ENCODE results near the gene AVEN. TPM values are rescaled to one million over a fixed set of nuclear protein-coding genes. Genes with fewer than 3 reads are reported as not detected.

Gene AVEN
- total RNA-seq, 1 donor from 2014 or later, result 20.7 TPM

Other genes starting within 250 kb of the AVEN start
- not detected in 2 replicates for gene CHRM5, start 70.7 kb downstream of the AVEN start, total RNA-seq
- 37.1 and 58.6 TPM in 2 replicates for gene EMC7, start 62.7 kb upstream of the AVEN start, total RNA-seq
- gene PGBD4, start 62.9 kb upstream of the AVEN start, total RNA-seq, result 1.1 and 1.5 TPM in 2 replicates
- 35.0 and 47.7 TPM in 2 replicates for gene KATNBL1, start 170.9 kb upstream of the AVEN start, total RNA-seq
- gene EMC4, start 185.8 kb upstream of the AVEN start, total RNA-seq, result 145 and 150 TPM in 2 replicates